WERI-Rb-1 (cell line): ENCODE measurements around the gene ETV7.

Experiments
- DNase-seq: peaks from one replicate; pipeline ENCODE4 v3.0.0-alpha.2; 2020
- H3K27ac ChIP-seq: fragments of 250-450 bp; sonication (Bioruptor Pico); 2 replicates; pipeline ENCODE4 v1.5.1; 2020; ENCODE audit warnings: mild to moderate bottlenecking, moderate library complexity
- H3K27me3 ChIP-seq: fragments of 250-450 bp; sonication (Bioruptor Pico); 2 replicates; pipeline ENCODE4 v1.5.1; 2021; ENCODE audit warnings: mild to moderate bottlenecking, low read depth, moderate library complexity; ENCODE audit not compliant: insufficient read depth, severe bottlenecking
- H3K36me3 ChIP-seq: fragments of 250-450 bp; sonication (Bioruptor Pico); 2 replicates; pipeline ENCODE4 v1.5.1; 2020; ENCODE audit warnings: mild to moderate bottlenecking, moderate library complexity
- H3K4me3 ChIP-seq: 2 replicates; pipeline ENCODE4 v1.5.1; 2011; ENCODE audit warnings: low read depth, mild to moderate bottlenecking, control low read depth, low read length
- H3K9me3 ChIP-seq: fragments of 250-450 bp; sonication (Bioruptor Pico); 2 replicates; pipeline ENCODE4 v1.5.1; 2021; ENCODE audit warnings: mild to moderate bottlenecking, moderate library complexity; ENCODE audit not compliant: severe bottlenecking
- TF ChIP-seq, protein P1 (sequence below): IDR thresholded peaks from 2 replicates; pipeline ENCODE4 v1.5.1; 2011; ENCODE audit warnings: low read depth, mild to moderate bottlenecking, control low read depth, inconsistent platforms, low read length

ETV7 gene

DNA sequence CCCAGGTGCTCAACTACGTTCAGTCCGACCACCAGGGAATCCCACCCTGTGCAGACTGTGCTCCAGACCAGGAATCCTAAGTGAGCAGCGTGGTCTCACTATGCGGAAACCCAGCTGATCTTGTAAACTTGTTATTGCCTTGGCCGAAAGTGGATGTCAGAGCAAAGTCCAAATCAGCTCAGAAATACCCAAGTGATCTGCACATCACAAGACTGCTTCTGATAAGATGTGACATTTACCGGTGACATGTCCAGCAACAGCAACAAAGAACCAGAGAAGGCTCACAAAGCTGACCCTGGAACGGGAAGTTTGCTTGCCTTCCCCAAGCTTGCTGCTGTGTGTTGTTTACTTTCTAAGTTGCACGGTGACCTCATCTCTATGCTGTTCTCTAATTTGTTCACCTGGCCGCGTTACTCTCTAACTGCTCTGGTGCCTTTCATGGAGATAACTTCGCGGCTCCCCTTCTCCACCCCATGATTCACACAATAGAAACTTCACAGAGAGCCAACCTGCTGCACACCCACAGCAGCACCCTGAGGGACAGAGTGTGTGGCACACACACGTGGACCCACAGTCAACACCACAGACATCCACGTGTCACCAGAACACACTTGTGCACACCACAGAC, 52.5 kb downstream of the ETV7 start:
- TF ChIP-seq, protein P1, sequence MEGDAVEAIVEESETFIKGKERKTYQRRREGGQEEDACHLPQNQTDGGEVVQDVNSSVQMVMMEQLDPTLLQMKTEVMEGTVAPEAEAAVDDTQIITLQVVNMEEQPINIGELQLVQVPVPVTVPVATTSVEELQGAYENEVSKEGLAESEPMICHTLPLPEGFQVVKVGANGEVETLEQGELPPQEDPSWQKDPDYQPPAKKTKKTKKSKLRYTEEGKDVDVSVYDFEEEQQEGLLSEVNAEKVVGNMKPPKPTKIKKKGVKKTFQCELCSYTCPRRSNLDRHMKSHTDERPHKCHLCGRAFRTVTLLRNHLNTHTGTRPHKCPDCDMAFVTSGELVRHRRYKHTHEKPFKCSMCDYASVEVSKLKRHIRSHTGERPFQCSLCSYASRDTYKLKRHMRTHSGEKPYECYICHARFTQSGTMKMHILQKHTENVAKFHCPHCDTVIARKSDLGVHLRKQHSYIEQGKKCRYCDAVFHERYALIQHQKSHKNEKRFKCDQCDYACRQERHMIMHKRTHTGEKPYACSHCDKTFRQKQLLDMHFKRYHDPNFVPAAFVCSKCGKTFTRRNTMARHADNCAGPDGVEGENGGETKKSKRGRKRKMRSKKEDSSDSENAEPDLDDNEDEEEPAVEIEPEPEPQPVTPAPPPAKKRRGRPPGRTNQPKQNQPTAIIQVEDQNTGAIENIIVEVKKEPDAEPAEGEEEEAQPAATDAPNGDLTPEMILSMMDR = no peak
- Histone ChIP-seq H3K9me3 (no peaks in the 10 kb centered on the region), H3K27me3 (no peaks in the 10 kb centered on the region), H3K4me3 (no peak overlapping the region), H3K27ac (no peak overlapping the region), H3K36me3 (no peaks in the 10 kb centered on the region)
- DNase-seq = no peak

DNA sequence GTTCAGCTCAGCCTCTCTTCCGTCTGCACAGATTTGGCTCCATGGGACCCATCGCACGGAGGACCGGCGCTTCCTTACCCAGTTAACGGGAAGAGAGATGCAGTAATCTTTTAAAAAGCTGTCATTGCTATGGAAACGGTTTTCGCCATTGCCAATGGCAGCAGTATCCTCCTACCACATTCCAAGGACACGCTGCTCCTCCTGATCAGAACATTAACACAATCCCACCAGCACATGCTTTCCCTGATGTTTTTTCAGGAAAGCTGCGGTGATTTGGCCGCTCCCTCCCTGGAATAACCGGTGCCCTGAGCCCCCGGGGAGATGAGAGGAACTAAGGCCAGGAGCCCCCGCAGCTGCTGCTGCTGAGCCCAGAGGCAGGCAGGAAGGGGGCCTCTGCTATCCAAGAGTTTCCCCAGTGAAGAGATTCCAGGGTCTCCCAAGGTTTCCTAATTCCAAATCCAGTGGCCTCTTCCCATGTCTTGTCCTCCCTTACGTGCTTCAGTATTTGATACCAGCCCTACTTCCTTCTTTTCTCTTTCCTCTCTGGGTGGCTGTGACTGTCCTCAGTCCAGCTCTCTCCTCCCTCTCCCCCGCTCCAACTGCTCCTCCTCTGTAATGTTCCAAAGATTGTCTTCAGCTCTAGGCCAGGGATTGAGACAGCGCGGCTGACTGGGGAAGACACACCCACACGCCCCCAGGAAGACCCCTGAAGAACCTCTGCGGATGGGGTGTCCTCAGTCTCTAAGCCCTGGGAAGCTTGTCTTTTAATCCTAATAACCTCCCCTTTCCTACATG, 53.3 kb downstream of the ETV7 start:
- H3K36me3 ChIP-seq = no peaks in the 10 kb centered on the region
- H3K27ac ChIP-seq = no peak overlapping the region
- H3K9me3 ChIP-seq = no peaks in the 10 kb centered on the region
- no peak overlapping the region for H3K4me3 ChIP-seq
- TF ChIP-seq, protein P1 = no peak
- H3K27me3 ChIP-seq = no peaks in the 10 kb centered on the region
- no peak for DNase-seq

DNA sequence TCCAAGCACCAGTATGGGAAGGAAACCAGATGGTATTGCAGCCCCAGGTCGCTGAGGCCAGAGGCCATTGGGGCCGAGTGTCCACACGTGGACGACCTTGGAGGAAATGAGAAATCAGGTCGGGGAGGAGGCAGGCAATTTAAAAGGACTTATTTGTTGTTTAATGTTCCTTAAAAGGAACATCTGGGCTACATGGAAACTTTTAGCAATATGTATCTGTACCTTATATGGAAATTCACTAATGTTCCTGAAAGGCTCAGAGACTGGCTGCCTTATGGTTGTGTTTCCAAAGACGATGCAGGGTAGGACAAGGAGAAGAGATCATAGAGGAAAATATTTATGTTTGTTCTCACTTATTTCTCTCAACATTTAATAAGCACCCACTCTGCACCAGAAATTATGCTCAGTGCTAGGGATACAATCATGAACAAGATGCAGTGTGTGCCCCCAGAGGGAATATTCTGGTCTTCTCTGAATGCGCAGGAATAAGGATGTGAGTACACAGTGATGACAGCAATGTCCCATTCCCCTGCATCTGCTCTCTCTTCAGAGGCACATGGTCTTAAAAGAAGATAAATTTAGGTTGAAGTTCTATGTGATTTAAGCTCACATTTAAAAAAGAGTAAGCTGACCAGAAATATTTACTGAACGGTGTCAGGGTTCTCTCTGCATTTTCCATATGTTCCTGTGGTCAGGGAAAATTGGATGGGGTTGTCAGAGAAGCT, 54.1 kb downstream of the ETV7 start:
- no peaks in the 10 kb centered on the region for H3K36me3 ChIP-seq
- H3K4me3 ChIP-seq = no peak overlapping the region
- TF ChIP-seq, protein P1 = no peak
- no peak for DNase-seq
- no peak overlapping the region for H3K27ac ChIP-seq
- no peaks in the 10 kb centered on the region for H3K27me3 ChIP-seq
- no peaks in the 10 kb centered on the region for H3K9me3 ChIP-seq

DNA sequence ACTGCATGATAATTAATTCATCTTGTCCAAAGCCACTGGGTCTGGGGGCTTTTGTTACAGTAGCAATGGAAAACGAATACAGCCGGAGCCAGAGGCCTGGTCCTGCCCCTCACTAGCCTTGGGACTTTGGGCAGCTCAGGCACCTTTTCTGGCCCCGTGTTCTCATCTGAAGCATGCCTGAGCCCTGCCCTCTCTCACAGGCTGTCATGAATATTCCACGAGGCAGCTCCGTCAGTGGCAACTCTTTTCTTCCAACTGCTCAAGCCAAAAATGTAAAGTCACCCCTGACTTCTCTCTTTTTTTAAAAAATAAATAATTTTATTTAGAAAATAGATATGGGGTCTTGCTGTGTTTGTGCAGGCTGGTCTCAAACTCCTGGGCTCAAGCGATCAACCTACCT, 56.1 kb downstream of the ETV7 start:
- TF ChIP-seq, protein P1 = no peak
- H3K27ac ChIP-seq = no peak overlapping the region
- no peaks in the 10 kb centered on the region for H3K36me3 ChIP-seq
- H3K27me3 ChIP-seq = no peaks in the 10 kb centered on the region
- no peak overlapping the region for H3K4me3 ChIP-seq
- H3K9me3 ChIP-seq = no peaks in the 10 kb centered on the region
- no peak for DNase-seq

DNA sequence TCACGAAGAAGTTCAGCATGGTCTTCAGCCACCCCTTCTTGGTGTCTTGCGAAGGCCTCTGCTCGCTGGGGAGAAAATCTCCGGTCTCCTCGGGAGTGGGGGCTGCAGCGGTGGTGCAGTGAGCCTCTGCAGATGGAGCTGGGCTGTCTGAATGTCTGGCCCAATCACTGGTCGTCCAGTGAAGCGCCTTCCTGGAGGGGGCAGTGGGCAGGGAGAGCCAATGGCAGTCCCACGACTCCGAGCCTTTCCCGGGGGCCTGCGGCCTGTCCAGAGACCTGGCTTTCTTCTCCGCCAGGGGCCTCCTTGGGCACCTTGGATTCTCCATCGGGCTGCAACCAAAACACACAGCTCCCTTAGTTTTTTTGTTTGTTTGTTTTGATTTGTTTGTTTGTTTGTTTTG, 57.1 kb downstream of the ETV7 start:
- TF ChIP-seq, protein P1 = no peak
- no peak for DNase-seq
- Histone ChIP-seq H3K36me3 (no peaks in the 10 kb centered on the region), H3K27ac (no peak overlapping the region), H3K4me3 (no peak overlapping the region), H3K9me3 (no peaks in the 10 kb centered on the region), H3K27me3 (no peaks in the 10 kb centered on the region)
